Endothelial cell of hepatic sinusoid (primary cell): Measurements from ENCODE around the gene SDHB.

Experiments
- in situ Hi-C: cut with HindIII; loops from 2 replicates; pipeline ENCODE4 v1.10.0; 2017; ENCODE audit warnings: low sequenced_read_pairs

SDHB gene

GRCh38 chr1:17014671-17015567 is 38.9 kb downstream of the SDHB start:
- in situ Hi-C loops: loop anchor here (5.0 to 10.0 kb wide), 4 partner anchors 60 to 360 kb away; partner anchors contain the start of genes CROCC and PADI6

- in situ Hi-C loops: loop anchor here (5.0 to 10.0 kb wide), 4 partner anchors 59 to 361 kb away; partner anchors contain the start of genes CROCC and PADI6
Measured at GRCh38 chr1:17013491-17014320, 40.1 kb downstream of the SDHB start.

GRCh38 chr1:17012775-17013490 is 40.9 kb downstream of the SDHB start:
- in situ Hi-C loops: loop anchor here (5.0 to 10.0 kb wide), 4 partner anchors 58 to 362 kb away; partner anchors contain the start of genes CROCC and PADI6

- in situ Hi-C loops: loop anchor here (5.0 to 10.0 kb wide), 4 partner anchors 57 to 363 kb away; partner anchors contain the start of genes CROCC and PADI6
Measured at GRCh38 chr1:17011439-17012307, 42.2 kb downstream of the SDHB start, which contains the start of gene ATP13A2. ATP13A2 (minus strand) TSS chr1:17011928; CDS start chr1:17011738, 190 bp downstream.

- in situ Hi-C loops: loop anchor here (5.0 to 10.0 kb wide), 4 partner anchors 56 to 364 kb away; partner anchors contain the start of genes CROCC and PADI6
Measured at GRCh38 chr1:17011092-17011438, 42.8 kb downstream of the SDHB start.

GRCh38 chr1:17009706-17010105 is 44.1 kb downstream of the SDHB start:
- in situ Hi-C loops: loop anchor here (5.0 to 10.0 kb wide), 4 partner anchors 55 to 365 kb away; partner anchors contain the start of genes CROCC and PADI6

GRCh38 chr1:17008208-17008855 is 45.5 kb downstream of the SDHB start:
- in situ Hi-C loops: no loop called here

- in situ Hi-C loops: no loop called here
Measured at GRCh38 chr1:17007121-17007520, 46.7 kb downstream of the SDHB start.

GRCh38 chr1:17005365-17005740 is 48.5 kb downstream of the SDHB start:
- in situ Hi-C loops: no loop called here

- in situ Hi-C loops: no loop called here
Measured at GRCh38 chr1:17004466-17005364, 49.1 kb downstream of the SDHB start.

- in situ Hi-C loops: no loop called here
Measured at GRCh38 chr1:17002524-17002902, 51.3 kb downstream of the SDHB start.

- in situ Hi-C loops: no loop called here
Measured at GRCh38 chr1:17001760-17002523, 51.9 kb downstream of the SDHB start.

- in situ Hi-C loops: no loop called here
Measured at GRCh38 chr1:16999863-17000262, 54.0 kb downstream of the SDHB start.

GRCh38 chr1:16998589-16998988 is 55.2 kb downstream of the SDHB start:
- in situ Hi-C loops: no loop called here

- in situ Hi-C loops: no loop called here
Measured at GRCh38 chr1:16996845-16997244, 57.0 kb downstream of the SDHB start.

- in situ Hi-C loops: no loop called here
Measured at GRCh38 chr1:16993521-16994038, 60.3 kb downstream of the SDHB start.

- in situ Hi-C loops: no loop called here
Measured at GRCh38 chr1:16992675-16993074, 61.2 kb downstream of the SDHB start.
